Measurements from ENCODE around the gene CAP2.
A peak's percentile ranks its signal among the peaks of the same experiment; 100 is the strongest.
"Not testable (repeated sequence)": the region's sequence is repeated elsewhere in the genome, so short reads cannot be mapped to it uniquely, and the experiment has no call there.

The CAP2 gene

DNA sequence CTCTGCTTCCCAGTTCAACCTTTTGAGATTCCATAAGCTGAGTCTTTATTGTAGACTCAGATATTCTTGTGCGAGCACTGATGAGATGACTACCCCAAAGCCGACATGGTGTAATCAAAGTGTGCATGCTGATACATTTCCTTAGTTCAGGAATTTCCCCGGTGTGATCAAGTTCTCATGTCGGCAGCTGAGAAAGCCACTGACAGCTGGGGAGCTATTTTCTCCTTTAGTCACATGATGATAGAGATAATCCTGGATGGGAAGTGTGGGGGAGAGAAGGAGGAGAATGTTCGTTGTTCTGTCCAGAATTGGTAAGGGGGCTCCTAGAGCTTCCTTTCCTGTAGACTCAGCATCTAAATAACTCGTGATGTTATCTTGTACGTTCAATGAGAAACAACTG is 7.7 kb upstream of the CAP2 start:
- H3K4me3 ChIP-seq (ENCODE audit: low read length), result no peak overlapping the region
- no peak for TF ChIP-seq ZNF274 (IDR thresholded peaks at IDR 0.05; ENCODE audit: low read depth, low read length)

DNA sequence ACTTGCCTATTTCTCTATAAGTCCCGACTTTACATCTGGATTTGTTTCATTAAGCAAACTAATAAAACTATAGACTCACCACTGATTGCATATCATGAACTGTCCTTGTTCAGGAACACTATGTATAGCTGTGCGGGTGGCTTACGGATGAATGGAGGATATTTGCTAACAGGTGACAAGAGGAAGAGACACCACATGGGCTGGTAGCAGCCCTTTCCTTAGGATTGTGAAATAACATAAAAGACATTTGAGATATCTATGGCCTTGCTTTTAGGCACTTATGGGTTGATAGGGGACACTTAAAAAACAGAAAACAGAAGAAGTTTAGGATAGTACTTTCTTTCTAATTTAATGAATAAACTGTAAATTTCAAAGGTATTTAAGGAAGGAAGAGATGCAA is 5.0 kb upstream of the CAP2 start:
- H3K4me3 ChIP-seq (ENCODE audit: low read length), result no peak overlapping the region

DNA sequence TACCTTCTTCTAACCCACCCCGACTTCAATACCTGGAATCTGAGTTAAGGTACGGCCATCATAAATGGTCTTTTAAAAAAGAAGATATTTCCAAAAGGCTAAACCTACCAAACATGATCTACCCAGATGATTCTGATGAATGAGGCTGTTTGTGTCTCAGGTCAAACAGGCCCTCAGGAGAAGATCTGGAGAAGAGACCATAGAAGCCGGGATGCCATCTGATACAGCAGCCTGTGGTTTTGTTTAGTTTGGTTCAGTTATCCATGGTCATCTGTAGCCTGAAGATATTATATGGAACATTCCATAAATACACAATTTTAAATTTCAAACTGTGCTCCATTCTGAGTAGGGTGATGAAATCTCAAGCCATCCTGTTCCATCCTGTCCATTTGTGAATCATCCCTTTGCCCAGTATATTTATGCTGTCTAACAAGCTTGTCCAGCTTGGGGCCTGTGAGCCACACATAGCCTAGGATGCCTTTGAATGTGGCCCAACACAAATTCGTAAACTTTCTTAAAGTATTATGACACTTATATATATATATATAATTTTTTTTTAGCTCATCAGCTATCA is 4.0 kb upstream of the CAP2 start:
- no peak for TF ChIP-seq ZNF274 (IDR thresholded peaks at IDR 0.05; ENCODE audit: low read depth, low read length)
- no peak overlapping the region for H3K4me3 ChIP-seq (ENCODE audit: low read length)

More for the DNA sequence above, 5.0 kb upstream of the CAP2 start:
- TF ChIP-seq ZNF274 (IDR thresholded peaks at IDR 0.05; ENCODE audit: low read depth, low read length), result no peak

DNA sequence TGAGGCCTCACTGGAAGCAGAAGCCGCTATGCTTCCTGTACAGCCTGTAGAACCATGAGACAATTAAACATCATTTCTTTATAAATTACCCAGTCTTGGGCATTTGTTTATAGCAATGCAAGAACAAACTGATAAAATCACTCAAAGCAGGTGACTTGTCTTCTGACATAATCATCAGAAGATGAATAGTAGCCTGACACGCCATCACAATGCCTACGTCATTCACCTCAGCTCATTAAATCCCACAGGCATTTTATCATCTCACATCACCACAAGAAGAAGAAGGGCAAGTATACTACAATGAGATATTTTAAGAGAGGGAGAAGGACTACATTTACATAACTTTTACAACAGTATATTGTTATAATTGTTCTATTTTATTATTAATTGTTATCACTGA is 3.1 kb upstream of the CAP2 start:
- no peak for TF ChIP-seq ZNF274 (IDR thresholded peaks at IDR 0.05; ENCODE audit: low read depth, low read length)
- H3K4me3 ChIP-seq (ENCODE audit: low read length), result no peak overlapping the region

DNA sequence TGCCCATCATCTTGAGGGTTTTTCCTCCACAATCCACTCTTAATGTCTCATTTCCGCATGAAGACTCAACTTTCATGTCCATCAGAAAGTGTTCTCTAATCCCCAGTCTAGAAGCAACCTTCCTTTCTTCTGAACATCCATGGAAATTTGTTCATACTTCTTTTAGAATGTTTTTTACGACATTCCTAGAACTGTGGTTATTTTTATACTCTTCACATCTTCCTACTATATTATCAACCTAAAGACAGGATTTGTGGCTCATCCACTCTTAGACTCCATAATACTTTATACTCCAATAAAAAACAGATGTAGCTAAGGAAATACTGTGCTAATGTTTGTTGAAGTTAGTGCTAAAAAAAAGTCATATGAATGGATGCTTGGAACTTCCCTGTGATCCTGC is 1.4 kb upstream of the CAP2 start:
- TF ChIP-seq ZNF274 (IDR thresholded peaks at IDR 0.05; ENCODE audit: low read depth, low read length), result no peak

DNA sequence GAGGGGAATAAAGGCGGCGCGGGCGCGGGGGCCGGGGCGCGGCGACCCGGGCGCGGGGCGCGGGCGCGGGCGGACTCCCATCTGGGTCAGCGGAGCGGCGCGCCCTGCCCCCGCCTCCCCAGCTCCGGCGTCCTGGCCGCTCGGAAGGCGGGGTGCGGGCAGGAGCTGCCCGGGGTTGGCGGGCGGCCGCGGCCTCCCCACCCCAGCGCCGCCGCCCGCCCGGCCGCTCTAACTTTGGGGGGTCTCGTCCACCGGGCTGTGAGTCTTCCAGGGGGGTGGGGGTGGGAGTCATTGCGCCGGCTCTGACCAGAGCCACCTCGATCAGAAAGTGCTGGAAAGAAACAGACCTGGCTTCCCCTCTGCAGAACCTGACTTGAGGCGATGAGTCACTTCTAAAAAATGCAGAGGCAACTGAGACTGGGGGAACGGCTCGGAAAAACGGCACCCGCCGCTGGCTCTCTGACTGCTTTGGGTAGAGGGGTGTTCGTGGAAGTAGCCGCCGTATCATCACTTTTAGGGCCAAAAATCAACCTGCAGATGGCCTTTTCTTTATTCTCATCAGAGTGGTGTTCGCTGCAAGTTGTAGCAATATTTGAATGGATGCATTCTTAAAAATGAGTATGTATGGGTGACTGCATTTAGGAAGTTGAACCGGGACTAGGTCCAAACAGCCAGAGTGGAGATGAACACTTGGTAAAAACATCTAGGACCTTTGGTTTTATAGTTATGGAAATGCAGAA is 667 bp downstream of the CAP2 start:
- TF ChIP-seq ZNF274 (IDR thresholded peaks at IDR 0.05; ENCODE audit: low read depth, low read length), result no peak

More for the DNA sequence above, 1.4 kb upstream of the CAP2 start:
- no peak overlapping the region for H3K4me3 ChIP-seq (ENCODE audit: low read length)

DNA sequence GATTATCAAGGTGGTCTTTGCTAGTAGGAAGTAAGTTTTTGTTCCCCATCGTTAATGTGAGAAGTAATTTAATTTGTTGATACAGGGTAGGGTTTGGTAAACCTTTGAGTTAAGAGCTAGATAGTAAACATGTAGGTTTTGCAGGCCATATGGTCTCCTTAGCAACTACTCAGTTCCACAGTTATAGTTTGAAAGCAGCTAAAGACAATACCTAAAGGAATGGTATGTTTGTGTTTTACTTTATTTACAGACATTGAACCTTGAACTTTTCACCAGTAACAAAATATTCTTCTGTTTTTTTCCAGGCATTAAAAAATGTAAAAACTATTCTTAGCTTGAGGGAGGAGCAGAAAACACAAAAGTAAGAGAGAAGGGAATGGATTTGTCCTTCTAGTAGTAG is 1.7 kb downstream of the CAP2 start:
- TF ChIP-seq ZNF274 (IDR thresholded peaks at IDR 0.05; ENCODE audit: low read depth, low read length), result no peak
- no peak overlapping the region for H3K4me3 ChIP-seq (ENCODE audit: low read length)

More for the DNA sequence above, 667 bp downstream of the CAP2 start:
- H3K4me3 ChIP-seq (ENCODE audit: low read length), result peak overlapping the region; percentile 8; the same call in 1 of the 2 replicates

DNA sequence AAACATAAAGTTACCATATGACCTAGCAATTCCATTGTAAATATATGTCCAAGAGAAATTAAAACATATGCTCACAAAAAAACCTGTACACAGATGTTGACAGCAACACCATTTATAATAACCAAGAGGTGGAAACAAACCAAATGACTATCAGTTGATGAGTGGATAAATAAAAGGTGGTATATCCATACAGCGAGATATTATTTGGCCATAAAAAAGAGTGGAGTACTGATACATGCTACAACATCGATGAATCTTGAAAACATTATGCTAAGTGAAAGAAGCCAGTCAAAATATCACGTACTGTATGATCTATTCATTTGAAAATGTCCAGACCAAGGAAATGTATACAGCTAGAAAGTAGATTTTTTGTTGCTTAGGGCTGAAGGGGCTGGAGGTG is 2.9 kb downstream of the CAP2 start:
- no peak overlapping the region for H3K4me3 ChIP-seq (ENCODE audit: low read length)
- TF ChIP-seq ZNF274 (IDR thresholded peaks at IDR 0.05; ENCODE audit: low read depth, low read length), result no peak

DNA sequence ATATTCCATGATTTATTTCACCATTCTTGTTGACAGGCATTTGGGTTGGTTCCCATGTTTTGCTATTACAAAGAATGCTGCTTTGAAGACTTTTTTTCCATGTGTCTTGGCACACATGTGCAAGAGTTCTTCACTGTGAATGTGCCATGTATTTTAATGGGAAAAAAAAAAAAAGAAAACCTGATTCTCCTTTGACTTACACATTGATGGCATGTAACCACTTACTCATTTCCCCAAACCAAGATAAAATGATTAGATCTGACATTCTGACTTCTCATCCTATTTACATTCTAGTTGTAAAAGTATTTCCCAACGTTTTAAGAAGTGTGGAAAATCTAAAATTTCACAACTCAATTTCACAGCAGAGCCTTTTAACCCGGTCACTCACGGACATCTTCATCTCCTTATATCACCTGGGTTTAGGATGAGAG is 4.4 kb downstream of the CAP2 start:
- TF ChIP-seq ZNF274 (IDR thresholded peaks at IDR 0.05; ENCODE audit: low read depth, low read length), result no peak

DNA sequence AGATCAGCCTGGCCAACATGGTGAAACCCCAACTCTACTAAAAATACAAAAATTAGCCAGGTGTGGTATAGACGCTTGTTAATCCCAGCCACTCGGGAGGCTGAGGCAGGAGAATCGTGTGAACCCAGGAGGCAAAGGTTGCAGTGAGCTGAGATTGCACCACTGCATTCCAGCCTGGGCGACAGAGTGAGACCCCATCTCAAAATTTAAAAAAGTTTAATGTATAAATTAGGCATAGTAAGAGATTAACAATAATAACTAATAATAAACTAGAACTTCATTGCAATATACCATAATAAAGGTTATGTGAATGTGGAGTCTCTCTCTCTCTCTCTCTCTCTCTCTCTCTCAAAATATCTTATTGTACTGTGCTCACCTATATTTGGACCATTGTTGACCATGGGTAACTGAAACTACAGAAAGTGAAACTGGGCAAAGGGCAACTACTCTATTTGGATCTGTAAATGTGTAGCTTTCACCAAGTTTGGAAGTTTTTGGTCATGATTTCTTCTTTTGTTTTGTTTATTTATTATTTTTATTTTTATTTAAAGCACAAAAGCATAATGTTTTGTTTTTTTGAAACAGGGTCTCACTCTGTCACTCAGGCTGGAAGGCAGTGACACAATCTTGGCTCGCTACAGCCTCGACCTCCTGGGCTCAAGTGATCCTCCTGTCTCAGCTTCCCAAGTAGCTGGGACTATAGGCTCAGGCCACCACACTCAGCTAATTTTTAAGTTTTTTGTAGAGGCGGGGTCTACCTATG is 12.0 kb downstream of the CAP2 start:
- H3K4me3 ChIP-seq (ENCODE audit: low read length), result not testable (repeated sequence)

More for the DNA sequence above, 4.4 kb downstream of the CAP2 start:
- H3K4me3 ChIP-seq (ENCODE audit: low read length), result no peak overlapping the region

DNA sequence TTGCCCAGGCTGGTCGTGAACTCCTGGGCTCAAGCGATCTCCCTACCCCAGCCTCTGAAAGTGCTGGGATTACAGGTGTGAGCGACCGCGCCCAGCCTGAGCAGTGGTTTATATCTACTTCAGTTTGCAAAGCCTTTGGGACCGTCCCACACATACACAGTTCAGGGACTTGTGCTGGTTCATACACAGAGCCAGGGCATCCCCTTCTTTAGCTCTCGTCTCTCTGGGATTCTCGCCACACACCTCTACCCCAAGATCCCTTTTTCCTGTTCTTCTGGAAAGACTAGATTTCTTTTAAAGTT is 12.5 kb downstream of the CAP2 start:
- no peak overlapping the region for H3K4me3 ChIP-seq (ENCODE audit: low read length)
- TF ChIP-seq ZNF274 (IDR thresholded peaks at IDR 0.05; ENCODE audit: low read depth, low read length), result no peak

DNA sequence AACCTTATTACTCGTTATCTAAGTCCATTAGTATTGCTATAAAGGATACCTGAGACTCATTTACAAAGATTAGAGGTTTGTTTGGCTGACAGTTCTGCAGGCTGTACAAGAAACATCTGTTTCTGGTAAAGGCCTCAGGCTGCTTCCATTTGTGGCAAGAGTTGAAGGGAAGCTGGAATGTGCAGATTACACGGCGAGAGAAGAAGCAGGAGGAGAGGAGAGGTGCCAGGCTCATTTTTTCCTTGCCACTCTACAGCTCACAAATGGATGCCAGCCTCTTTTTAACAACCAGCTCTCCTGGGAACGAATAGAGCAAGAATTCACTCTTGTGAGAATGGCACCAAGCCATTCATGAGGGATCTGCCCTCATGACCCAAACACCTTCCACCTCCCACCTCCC is 14.7 kb downstream of the CAP2 start:
- TF ChIP-seq ZNF274 (IDR thresholded peaks at IDR 0.05; ENCODE audit: low read depth, low read length), result no peak
- no peak overlapping the region for H3K4me3 ChIP-seq (ENCODE audit: low read length)

DNA sequence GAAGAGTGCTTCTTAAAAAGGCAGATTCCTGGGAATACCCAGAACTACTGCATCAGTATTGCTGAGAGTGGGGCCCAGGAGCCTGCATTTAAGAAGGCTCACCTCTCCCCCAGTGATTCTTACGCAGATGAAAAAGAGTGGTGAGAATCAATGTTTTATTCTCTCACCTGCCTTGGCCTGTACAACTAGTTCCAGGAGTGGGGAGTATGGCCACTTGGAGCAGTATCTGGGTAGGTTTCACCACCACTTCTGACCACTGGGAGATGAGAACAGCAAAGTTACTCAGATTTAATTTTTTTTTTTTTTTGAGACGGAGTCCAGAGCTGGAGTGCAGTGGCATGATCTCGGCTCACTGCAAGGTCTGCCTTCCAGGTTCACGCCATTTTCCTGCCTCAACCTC is 16.9 kb downstream of the CAP2 start:
- no peak overlapping the region for H3K4me3 ChIP-seq (ENCODE audit: low read length)
- no peak for TF ChIP-seq ZNF274 (IDR thresholded peaks at IDR 0.05; ENCODE audit: low read depth, low read length)

DNA sequence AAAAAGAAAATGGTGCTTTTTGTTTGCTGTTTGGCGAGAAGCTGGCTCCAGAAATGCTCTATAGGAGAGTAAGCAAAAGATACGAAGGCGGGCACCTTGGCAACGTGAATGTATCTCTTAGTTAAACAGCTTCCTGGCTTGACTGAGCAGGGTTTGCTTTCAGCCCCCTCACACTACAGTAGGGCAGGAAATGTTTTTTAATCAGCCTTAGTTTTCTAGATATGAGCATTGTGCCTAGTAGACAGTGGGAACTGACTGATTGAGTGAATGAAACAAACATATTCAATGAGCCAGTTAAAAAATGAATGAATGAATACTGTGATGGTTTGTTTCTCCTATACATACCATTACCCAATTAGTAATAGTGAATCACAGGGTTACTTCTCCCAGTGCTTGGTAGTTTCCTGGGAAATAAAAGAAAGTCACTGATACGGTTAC is 19.9 kb downstream of the CAP2 start:
- no peak overlapping the region for H3K4me3 ChIP-seq (ENCODE audit: low read length)
- no peak for TF ChIP-seq ZNF274 (IDR thresholded peaks at IDR 0.05; ENCODE audit: low read depth, low read length)

DNA sequence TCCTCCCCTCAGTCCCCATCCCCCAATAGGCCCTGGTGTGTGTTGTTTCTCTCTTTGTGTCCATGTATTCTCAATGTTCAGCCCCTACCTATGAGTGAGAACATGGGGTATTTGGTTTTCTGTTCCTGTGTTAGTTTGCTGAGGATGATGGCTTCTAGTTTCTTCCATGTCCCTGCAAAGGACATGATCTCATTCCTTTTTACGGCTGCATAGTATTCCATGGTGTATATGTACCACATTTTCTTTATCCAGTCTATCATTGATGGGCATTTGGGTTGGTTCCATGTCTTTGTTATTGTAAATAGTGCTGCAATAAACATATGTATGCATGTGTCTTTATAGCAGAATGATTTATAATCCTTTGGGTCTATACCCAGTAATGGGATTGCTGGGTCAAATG is 21.0 kb downstream of the CAP2 start:
- H3K4me3 ChIP-seq (ENCODE audit: low read length), result not testable (repeated sequence)
